H1 (cell line): ENCODE measurements around the gene SPINK9. TPM values are rescaled to one million over a fixed set of nuclear protein-coding genes. Genes with fewer than 3 reads are reported as not detected.

ENCODE experiments used
- CEBPB ChIP-seq: IDR thresholded peaks from 2 replicates; pipeline ENCODE4 v1.6.1; 2012; ENCODE audit warnings: low read depth, low read length
- CTBP2 ChIP-seq: IDR thresholded peaks from 2 replicates; pipeline ENCODE4 v1.7.0; 2011; ENCODE audit warnings: borderline replicate concordance, mild to moderate bottlenecking, moderate library complexity, mixed read lengths, low read length; ENCODE audit not compliant: insufficient read depth, insufficient read length
- GABPA ChIP-seq: IDR thresholded peaks from 2 replicates; pipeline ENCODE4 v1.6.1; 2011; ENCODE audit warnings: mild to moderate bottlenecking, low read length, moderate library complexity, borderline replicate concordance; ENCODE audit not compliant: insufficient read depth
- KDM1A ChIP-seq: fragments of 200-600, 300-600 bp; sonication (generic); IDR thresholded peaks from 2 replicates; pipeline ENCODE4 v1.7.1; 2016; ENCODE audit warnings: mild to moderate bottlenecking, low read length, borderline replicate concordance
- MAX ChIP-seq: IDR thresholded peaks from 2 replicates; pipeline ENCODE4 v1.6.1; 2012; ENCODE audit warnings: inconsistent platforms
- POLR2A ChIP-seq, 2 experiments: IDR thresholded peaks; 1 replicate in 1 of 2; 2 replicates in 1 of 2; pipeline ENCODE4 v1.6.1; 2011; ENCODE audit warnings: low read depth in 2 of 2, low read length in 2 of 2, mild to moderate bottlenecking in 2 of 2; ENCODE audit errors: control extremely low read depth in 1 of 2
- RAD21 ChIP-seq, 2 experiments: IDR thresholded peaks in 1 of 2; conservative IDR thresholded peaks in 1 of 2; 2 replicates each; pipeline ENCODE4 v1.6.1; 2011; ENCODE audit warnings: low read depth in 2 of 2, low read length in 2 of 2, improper control_type of control experiment in 1 of 2, inconsistent platforms in 1 of 2, mild to moderate bottlenecking in 1 of 2, moderate library complexity in 1 of 2
- SP2 ChIP-seq: IDR thresholded peaks from 2 replicates; pipeline ENCODE4 v1.6.1; 2012; ENCODE audit warnings: mild to moderate bottlenecking, low read length, inconsistent platforms
- YY1 ChIP-seq: IDR thresholded peaks from 2 replicates; pipeline ENCODE4 v1.6.1; 2011; ENCODE audit warnings: low read depth, mild to moderate bottlenecking, low read length
- polyA plus RNA-seq, 7 experiments: library from polyadenylated mRNA; depleted of rRNA in 3 of 7; stranded (reverse) in 5 of 7; unstranded in 2 of 7; fragments of >200 nt in 5 of 7; fragments of 200-250 nt in 2 of 7; gene quantifications; 1 replicate in 5 of 7; 2 replicates in 1 of 7; 4 replicates in 1 of 7; pipeline versions ENCODE4 v1.2.1 to v1.2.3, GENCODE V29; 2011 to 2013; ENCODE audit warnings: missing spikeins in 2 of 7, mixed read lengths in 2 of 7
- total RNA-seq: library from RNA; stranded (reverse); fragmentation: NEBNext Ultra II Directional; extraction: Animal tissue kit (Norgen Biotek cat#: 25700); gene quantifications from 2 replicates; pipeline ENCODE4 v1.2.1, GENCODE V29; 2021
- TF ChIP-seq, protein P1 (sequence below): IDR thresholded peaks from 2 replicates; pipeline ENCODE4 v1.6.1; 2012; ENCODE audit warnings: inconsistent platforms

The SPINK9 gene
- total and polyA plus RNA-seq, 2 of the 8 experiments (the other 6 are each of a cell fraction or from before 2014, with no cell fraction given) = not detected

DNA sequence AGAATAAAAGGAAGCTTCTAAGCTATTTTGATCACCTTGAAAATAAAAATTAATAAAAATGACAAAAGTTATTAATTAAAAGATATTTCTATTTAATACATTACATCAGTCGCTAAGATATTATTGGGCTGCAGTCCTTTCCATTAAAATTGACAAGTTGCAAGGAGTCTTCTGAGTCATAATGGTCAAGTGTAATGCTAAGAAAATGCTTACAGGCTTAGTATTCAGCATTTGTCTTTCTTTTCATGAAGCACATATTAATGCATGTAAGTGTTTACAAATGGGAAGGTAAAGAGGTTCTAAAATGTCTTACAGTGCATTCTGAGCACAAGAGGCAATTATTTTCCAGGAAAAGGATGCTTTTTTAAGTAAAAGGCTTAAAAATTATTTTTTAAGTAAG lies 17.3 kb downstream of the SPINK9 start (continued):
- TF ChIP-seq CTBP2 (no peak), MAX (no peak), YY1 (no peak), SP2 (no peak), GABPA (no peak), CEBPB (no peak), KDM1A (no peak), RAD21 (IDR thresholded peaks at IDR 0.05 in 1 of 2, conservative IDR thresholded peaks at IDR 0.05 in 1 of 2; ENCODE audit: low read depth in 2 of 2, low read length in 2 of 2) (no peak), POLR2A (IDR thresholded peaks at IDR 0.05; ENCODE audit: control extremely low read depth in 1 of 2, low read depth in 2 of 2, low read length in 2 of 2) (no peak)
- TF ChIP-seq, protein P1, sequence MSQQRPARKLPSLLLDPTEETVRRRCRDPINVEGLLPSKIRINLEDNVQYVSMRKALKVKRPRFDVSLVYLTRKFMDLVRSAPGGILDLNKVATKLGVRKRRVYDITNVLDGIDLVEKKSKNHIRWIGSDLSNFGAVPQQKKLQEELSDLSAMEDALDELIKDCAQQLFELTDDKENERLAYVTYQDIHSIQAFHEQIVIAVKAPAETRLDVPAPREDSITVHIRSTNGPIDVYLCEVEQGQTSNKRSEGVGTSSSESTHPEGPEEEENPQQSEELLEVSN = no peak
